Fibroblast of pulmonary artery (primary cell): Measurements from ENCODE around the gene TTYH3.
"Not testable (repeated sequence)": the region's sequence is repeated elsewhere in the genome, so short reads cannot be mapped to it uniquely, and the experiment has no call there.

ENCODE experiments used
- DNase-seq: peaks from one replicate; pipeline ENCODE4 v3.0.0-alpha.2; 2010; ENCODE audit warnings: low read depth
- H3K4me3 ChIP-seq: replicated peaks from 2 replicates; pipeline ENCODE4 v1.5.1; 2011; ENCODE audit warnings: low read depth, mild to moderate bottlenecking, control low read depth, low read length, moderate library complexity
- TF ChIP-seq, protein P1 (sequence below): IDR thresholded peaks from 2 replicates; pipeline ENCODE4 v1.5.1; 2011; ENCODE audit warnings: mild to moderate bottlenecking, control low read depth, low read length, inconsistent platforms; ENCODE audit errors: missing control alignments

TTYH3 gene

DNA sequence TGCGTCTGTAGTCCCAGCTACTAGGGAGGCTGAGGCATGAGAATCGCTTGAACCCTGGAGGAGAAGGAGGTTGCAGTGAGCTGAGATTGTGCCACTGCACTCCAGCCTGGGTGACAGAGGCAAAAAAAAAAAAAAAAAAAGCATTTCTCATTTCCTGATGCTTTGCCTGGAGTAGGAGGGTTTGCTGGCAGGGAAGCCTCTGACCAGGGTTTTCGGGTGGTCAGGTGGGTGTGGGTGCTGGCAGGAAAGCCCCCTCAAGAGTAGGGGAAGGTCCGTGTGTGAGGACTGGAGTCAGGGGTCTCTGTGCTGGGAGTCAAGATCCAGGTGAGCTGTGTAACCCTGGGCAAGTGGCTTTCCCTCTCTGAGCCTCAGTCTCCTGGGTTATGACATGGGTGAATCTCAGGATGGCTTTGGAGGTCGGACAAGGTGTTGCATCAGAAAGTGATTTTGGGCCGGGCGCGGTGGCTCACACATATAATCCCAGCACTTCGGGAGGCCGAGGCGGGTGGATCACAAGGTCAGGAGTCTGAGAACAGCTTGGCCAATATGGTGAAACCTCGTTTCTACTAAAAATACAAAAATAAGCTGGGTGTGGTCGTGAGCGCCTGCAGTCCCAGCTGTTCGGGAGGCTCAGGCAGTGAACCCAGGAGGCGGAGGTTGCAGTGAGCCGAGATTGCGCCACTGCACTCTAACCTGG, 59.4 kb downstream of the TTYH3 start:
- H3K4me3 ChIP-seq, result no peak overlapping the region
- DNase-seq, result no peak
- TF ChIP-seq, protein P1, sequence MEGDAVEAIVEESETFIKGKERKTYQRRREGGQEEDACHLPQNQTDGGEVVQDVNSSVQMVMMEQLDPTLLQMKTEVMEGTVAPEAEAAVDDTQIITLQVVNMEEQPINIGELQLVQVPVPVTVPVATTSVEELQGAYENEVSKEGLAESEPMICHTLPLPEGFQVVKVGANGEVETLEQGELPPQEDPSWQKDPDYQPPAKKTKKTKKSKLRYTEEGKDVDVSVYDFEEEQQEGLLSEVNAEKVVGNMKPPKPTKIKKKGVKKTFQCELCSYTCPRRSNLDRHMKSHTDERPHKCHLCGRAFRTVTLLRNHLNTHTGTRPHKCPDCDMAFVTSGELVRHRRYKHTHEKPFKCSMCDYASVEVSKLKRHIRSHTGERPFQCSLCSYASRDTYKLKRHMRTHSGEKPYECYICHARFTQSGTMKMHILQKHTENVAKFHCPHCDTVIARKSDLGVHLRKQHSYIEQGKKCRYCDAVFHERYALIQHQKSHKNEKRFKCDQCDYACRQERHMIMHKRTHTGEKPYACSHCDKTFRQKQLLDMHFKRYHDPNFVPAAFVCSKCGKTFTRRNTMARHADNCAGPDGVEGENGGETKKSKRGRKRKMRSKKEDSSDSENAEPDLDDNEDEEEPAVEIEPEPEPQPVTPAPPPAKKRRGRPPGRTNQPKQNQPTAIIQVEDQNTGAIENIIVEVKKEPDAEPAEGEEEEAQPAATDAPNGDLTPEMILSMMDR, result no peak

GRCh38 chr7:2691932-2692439, 60.2 kb downstream of the TTYH3 start:
- DNase-seq, result not testable (repeated sequence)

DNA sequence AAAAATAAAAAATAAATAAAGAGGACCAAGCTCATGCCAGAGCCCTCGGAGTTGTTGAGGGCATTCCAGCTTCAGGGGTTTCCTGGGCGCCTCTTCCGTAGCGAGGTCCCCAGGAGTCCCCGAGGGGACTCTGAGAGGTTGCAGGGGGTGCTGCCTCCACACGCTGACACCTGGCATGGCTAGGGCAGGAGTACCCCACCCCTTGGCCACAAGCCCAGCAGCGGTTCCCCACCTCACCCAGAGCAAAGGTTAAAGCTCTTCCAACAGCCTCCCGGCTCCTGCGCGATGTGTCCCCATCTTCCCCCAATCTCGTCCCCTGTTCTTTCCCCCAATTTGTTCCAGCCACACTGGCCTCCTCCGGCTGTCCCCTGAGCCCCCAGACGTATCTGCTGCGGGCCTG, 60.8 kb downstream of the TTYH3 start:
- DNase-seq, result no peak
- TF ChIP-seq, protein P1, result no peak
- H3K4me3 ChIP-seq, result no peak overlapping the region

More at GRCh38 chr7:2691932-2692439, 60.2 kb downstream of the TTYH3 start:
- H3K4me3 ChIP-seq, result not testable (repeated sequence)

- not testable (repeated sequence) for DNase-seq, H3K4me3 ChIP-seq
Measured at GRCh38 chr7:2693420-2694121, 61.8 kb downstream of the TTYH3 start.

- H3K4me3 ChIP-seq, DNase-seq: not testable (repeated sequence)
Measured at GRCh38 chr7:2694122-2694436, 62.3 kb downstream of the TTYH3 start.

DNA sequence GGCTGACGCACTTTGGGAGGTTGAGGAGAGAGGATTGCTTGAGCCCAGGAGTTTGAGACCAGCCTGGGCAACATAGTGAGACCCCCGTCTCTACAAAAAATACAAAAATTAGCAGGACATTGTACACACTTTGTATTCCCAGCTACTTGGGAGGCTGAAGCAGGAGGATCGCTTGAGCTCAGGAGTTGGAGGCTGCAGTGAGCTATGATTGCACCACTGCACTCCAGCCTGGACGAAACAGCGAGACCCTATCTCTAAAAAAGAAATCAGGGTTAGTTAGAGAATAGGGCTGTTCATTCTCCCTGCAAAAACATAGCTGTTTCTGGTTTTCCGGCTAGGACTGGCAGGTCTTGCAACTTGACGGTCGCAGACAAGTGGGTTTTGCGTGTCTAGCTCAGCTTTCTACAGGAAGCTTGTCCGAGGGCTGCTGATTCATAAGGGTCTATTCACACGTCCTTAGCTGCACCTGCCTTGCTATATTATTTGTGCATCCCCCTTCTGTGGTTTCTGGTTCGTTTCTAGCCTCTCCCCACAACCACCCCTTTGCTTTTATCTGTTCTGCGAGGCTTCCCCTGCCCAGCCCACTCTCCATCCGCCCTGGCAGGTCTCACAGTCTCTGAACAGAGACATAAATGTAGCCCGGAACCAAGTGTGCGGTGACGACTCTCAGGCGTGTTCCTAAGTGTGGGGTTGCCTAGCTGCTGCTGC, 66.9 kb downstream of the TTYH3 start:
- no peak for DNase-seq
- TF ChIP-seq, protein P1, result no peak
- no peak overlapping the region for H3K4me3 ChIP-seq

GRCh38 chr7:2699289-2699620, 67.5 kb downstream of the TTYH3 start:
- DNase-seq, result no peak
- no peak overlapping the region for H3K4me3 ChIP-seq
- TF ChIP-seq, protein P1, result no peak

DNA sequence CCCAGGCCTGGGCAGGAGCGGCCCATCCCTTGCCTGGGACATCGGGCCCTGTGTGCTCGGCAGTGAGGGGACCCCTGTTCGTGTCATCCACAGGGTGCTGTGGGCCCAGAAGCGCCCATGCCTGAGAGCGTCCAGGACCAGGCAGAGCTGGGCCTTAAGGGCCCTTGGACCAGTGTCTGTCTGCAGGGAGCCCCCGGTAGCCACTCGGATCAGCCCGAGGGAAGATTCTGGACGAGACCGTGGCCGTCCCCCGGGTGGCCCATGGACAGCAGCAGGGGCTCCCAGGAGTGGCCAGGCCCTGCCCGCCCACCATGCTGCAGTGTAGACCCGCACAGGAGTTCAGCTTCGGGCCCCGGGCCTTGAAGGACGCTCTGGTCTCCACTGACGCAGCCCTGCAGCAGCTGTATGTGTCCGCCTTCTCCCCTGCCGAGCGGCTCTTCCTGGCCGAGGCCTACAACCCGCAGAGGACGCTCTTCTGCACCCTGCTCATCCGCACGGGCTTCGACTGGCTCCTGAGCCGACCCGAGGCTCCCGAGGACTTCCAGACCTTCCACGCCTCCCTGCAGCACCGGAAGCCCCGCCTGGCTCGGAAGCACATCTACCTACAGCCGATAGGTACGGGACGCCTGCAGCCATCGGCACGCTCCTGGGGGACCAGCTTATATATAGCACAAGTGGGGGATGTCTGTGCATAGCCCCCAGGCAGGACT, 68.5 kb downstream of the TTYH3 start:
- DNase-seq, result no peak
- TF ChIP-seq, protein P1, result no peak

More for the DNA sequence above, 68.5 kb downstream of the TTYH3 start:
- H3K4me3 ChIP-seq, result no peak overlapping the region
